GM21515 (cell line): ENCODE data around the gene ISY1.
"Not testable (repeated sequence)": the region's sequence is repeated elsewhere in the genome, so short reads cannot be mapped to it uniquely, and the experiment has no call there.

Experiments used
- ATAC-seq: cut with Tn5 transposase; IDR thresholded peaks from one replicate; pipeline ENCODE4 v1.9.1; 2021; ENCODE audit not compliant: unreplicated experiment

The ISY1 gene

GRCh38 chr3:129166579-129167332 is 5.9 kb upstream of the ISY1 start:
- ATAC-seq: no peak

- not testable (repeated sequence) for ATAC-seq
These were observed 4.7 kb upstream of the ISY1 start for GRCh38 chr3:129165594-129165993.

- no peak for ATAC-seq
These were observed 3.6 kb upstream of the ISY1 start for GRCh38 chr3:129164500-129164899.

- no peak for ATAC-seq
These were observed 2.1 kb upstream of the ISY1 start for GRCh38 chr3:129162729-129163579.

GRCh38 chr3:129161860-129162271 is 1.0 kb upstream of the ISY1 start:
- ATAC-seq: no peak

GRCh38 chr3:129144786-129145185 is 16.1 kb downstream of the ISY1 start:
- no peak for ATAC-seq

GRCh38 chr3:129141011-129141410 is 19.9 kb downstream of the ISY1 start:
- ATAC-seq: not testable (repeated sequence)

- ATAC-seq: no peak
These were observed 21.0 kb downstream of the ISY1 start for GRCh38 chr3:129139911-129140310.

- not testable (repeated sequence) for ATAC-seq
These were observed 24.6 kb downstream of the ISY1 start for GRCh38 chr3:129136275-129136674.

GRCh38 chr3:129132097-129132866 is 28.6 kb downstream of the ISY1 start:
- ATAC-seq: no peak

GRCh38 chr3:129131465-129132088 is 29.3 kb downstream of the ISY1 start:
- ATAC-seq: no peak

- ATAC-seq: no peak
These were observed 30.5 kb downstream of the ISY1 start for GRCh38 chr3:129130291-129130813.

GRCh38 chr3:129128357-129129155 is 32.3 kb downstream of the ISY1 start:
- ATAC-seq: no peak

- no peak for ATAC-seq
These were observed 34.1 kb downstream of the ISY1 start for GRCh38 chr3:129126726-129127280.

GRCh38 chr3:129123314-129124060 is 37.4 kb downstream of the ISY1 start:
- no peak for ATAC-seq

GRCh38 chr3:129122412-129123011 is 38.4 kb downstream of the ISY1 start:
- no peak for ATAC-seq

- ATAC-seq: peak; percentile 46
These were observed 39.0 kb downstream of the ISY1 start, which contains the start of gene RAB43 for GRCh38 chr3:129121792-129122411. Gene RAB43, minus strand, starts transcription at chr3:129121804. Its CDS starts 315 bp downstream, at chr3:129121489.
